SU-DHL-6 (cell line): ENCODE data around the gene ACBD4.

ENCODE experiments used
- CTCF ChIP-seq: fragments of 200-600 bp; sonication (generic); IDR thresholded peaks from one replicate; pipeline ENCODE4 v1.5.1; 2017; ENCODE audit warnings: antibody characterized with exemption, mild to moderate bottlenecking, low read length, moderate library complexity; ENCODE audit not compliant: insufficient read depth, poor library complexity, severe bottlenecking
- EZH2phosphoT487 ChIP-seq: fragments of 200-600 bp; sonication (generic), shearing (Covaris generic); conservative IDR thresholded peaks from 2 replicates; pipeline ENCODE4 v1.6.1; 2018; ENCODE audit warnings: mild to moderate bottlenecking, antibody characterized with exemption, low read length, moderate library complexity, mixed read lengths

GRCh38 chr17:45148183-45149036 lies 12.9 kb downstream of the ACBD4 start, which contains the start of gene HEXIM1:
- no peak for TF ChIP-seq CTCF
- TF ChIP-seq EZH2phosphoT487 = no peak
